OCI-LY1 (cell line): ENCODE measurements around the gene AP2A2.

Experiments used
- H2AFZ ChIP-seq: fragments of 200-600 bp; sonication (generic), shearing (Covaris generic); 2 replicates; pipeline ENCODE4 v1.6.0; 2014; ENCODE audit warnings: antibody characterized with exemption, mild to moderate bottlenecking, low read length
- H3F3A ChIP-seq: fragments of 200-600 bp; sonication (generic), shearing (Covaris generic); 2 replicates; pipeline ENCODE4 v1.6.0; 2014; ENCODE audit warnings: mild to moderate bottlenecking, antibody characterized with exemption, low read length, moderate library complexity; ENCODE audit not compliant: insufficient read depth
- H3K27ac ChIP-seq: fragments of 200-600 bp; sonication (generic); 2 replicates; pipeline ENCODE4 v1.5.1; 2014; ENCODE audit warnings: low read length, mixed run types, mild to moderate bottlenecking, low read depth; ENCODE audit not compliant: poor library complexity, severe bottlenecking
- H3K27me3 ChIP-seq: fragments of 200-600 bp; sonication (generic); 2 replicates; pipeline ENCODE4 v1.6.0; 2014; ENCODE audit warnings: antibody characterized with exemption, mild to moderate bottlenecking, low read length, moderate library complexity; ENCODE audit not compliant: insufficient read depth
- H3K36me3 ChIP-seq: fragments of 200-600 bp; sonication (generic); 2 replicates; pipeline ENCODE4 v1.6.1; 2014; ENCODE audit warnings: mild to moderate bottlenecking, antibody characterized with exemption, low read length, moderate library complexity, mixed read lengths; ENCODE audit not compliant: insufficient read depth
- H3K4me1 ChIP-seq: fragments of 200-600 bp; sonication (generic); 2 replicates; pipeline ENCODE4 v1.5.1; 2014; ENCODE audit warnings: mild to moderate bottlenecking, low read length, moderate library complexity; ENCODE audit not compliant: insufficient read depth, severe bottlenecking
- H3K4me2 ChIP-seq: fragments of 200-600 bp; sonication (generic), shearing (Covaris generic); 2 replicates; pipeline ENCODE4 v1.6.1; 2014; ENCODE audit warnings: low read length
- H3K4me3 ChIP-seq: fragments of 200-600 bp; sonication (generic); 2 replicates; pipeline ENCODE4 v1.5.1; 2014; ENCODE audit warnings: low read length, low read depth, mild to moderate bottlenecking, mixed read lengths; ENCODE audit not compliant: poor library complexity, severe bottlenecking
- H3K79me2 ChIP-seq: fragments of 200-600 bp; shearing (Covaris generic); 2 replicates; pipeline ENCODE4 v1.6.1; 2016; ENCODE audit warnings: mixed run types, low read length, mixed read lengths; ENCODE audit not compliant: insufficient read depth
- H3K9ac ChIP-seq: fragments of 200-600 bp; sonication (generic), shearing (Covaris generic); 2 replicates; pipeline ENCODE4 v1.6.1; 2014; ENCODE audit warnings: mild to moderate bottlenecking, low read length, mixed read lengths
- H3K9me2 ChIP-seq: fragments of 200-600 bp; sonication (generic), shearing (Covaris generic); 2 replicates; pipeline ENCODE4 v1.6.1; 2014; ENCODE audit warnings: low read depth, mild to moderate bottlenecking, low read length, mixed read lengths
- H3K9me3 ChIP-seq: fragments of 200-600 bp; shearing (Covaris generic); 2 replicates; pipeline ENCODE4 v1.6.1; 2014; ENCODE audit warnings: low read length, mixed read lengths
- H4K20me1 ChIP-seq: fragments of 200-600 bp; sonication (generic), shearing (Covaris generic); 2 replicates; pipeline ENCODE4 v1.6.0; 2016; ENCODE audit warnings: mild to moderate bottlenecking, low read length; ENCODE audit not compliant: insufficient read depth
- CTCF ChIP-seq: fragments of 200-600 bp; sonication (generic), shearing (Covaris generic); IDR thresholded peaks from 2 replicates; pipeline ENCODE4 v1.5.1; 2017; ENCODE audit warnings: mild to moderate bottlenecking, antibody characterized with exemption, low read length, moderate library complexity, mixed read lengths
- EZH2 ChIP-seq: fragments of 200-600 bp; sonication (generic), shearing (Covaris generic); IDR thresholded peaks from 2 replicates; pipeline ENCODE4 v1.8.0; 2017; ENCODE audit warnings: borderline replicate concordance, mixed run types, mild to moderate bottlenecking, antibody characterized with exemption, low read length, moderate library complexity, mixed read lengths

AP2A2 gene

GRCh38 chr11:995752-996420 is 70.2 kb downstream of the AP2A2 start:
- TF ChIP-seq EZH2 (no peak), CTCF (no peak)
- H3K4me1 ChIP-seq, result no peaks in the 10 kb centered on the region
- H4K20me1 ChIP-seq, result no peaks in the 10 kb centered on the region
- no peaks in the 10 kb centered on the region for H3F3A ChIP-seq
- peaks cover 40% of the 10 kb centered on the region for H3K36me3 ChIP-seq
- no peak overlapping the region for H3K4me3 ChIP-seq
- no peaks in the 10 kb centered on the region for H3K9me2 ChIP-seq
- H3K27ac ChIP-seq, result no peak overlapping the region
- no peak overlapping the region for H2AFZ ChIP-seq
- H3K9me3 ChIP-seq, result no peaks in the 10 kb centered on the region
- no peak overlapping the region for H3K4me2 ChIP-seq
- H3K27me3 ChIP-seq, result no peaks in the 10 kb centered on the region
- H3K79me2 ChIP-seq, result no peaks in the 10 kb centered on the region
- no peak overlapping the region for H3K9ac ChIP-seq

DNA sequence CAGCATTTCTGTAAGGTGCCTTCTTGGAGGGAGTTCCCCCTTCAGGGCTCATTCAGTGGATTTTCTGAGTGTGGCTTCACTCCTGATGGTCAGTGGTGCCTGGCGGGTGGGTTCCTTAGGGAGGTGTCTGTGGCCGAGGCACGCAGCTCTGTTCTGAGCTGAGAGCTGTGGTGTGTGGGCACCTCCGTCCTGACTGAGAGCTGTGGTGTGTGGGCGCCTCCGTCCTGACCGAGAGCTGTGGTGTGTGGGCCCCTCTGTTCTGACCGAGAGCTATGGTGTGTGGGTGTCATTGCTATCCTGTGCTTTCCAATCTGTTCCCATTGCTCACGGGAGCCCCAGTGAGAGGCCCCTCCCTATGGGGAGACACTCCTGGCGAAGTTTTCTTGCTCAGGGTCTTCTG is 71.0 kb downstream of the AP2A2 start:
- Histone ChIP-seq H4K20me1 (no peaks in the 10 kb centered on the region), H3K27ac (no peak overlapping the region), H3K4me3 (no peak overlapping the region), H3K79me2 (no peaks in the 10 kb centered on the region), H3K9me2 (no peaks in the 10 kb centered on the region), H3F3A (no peaks in the 10 kb centered on the region), H3K4me2 (no peak overlapping the region), H3K36me3 (peaks cover 40% of the 10 kb centered on the region), H3K4me1 (no peaks in the 10 kb centered on the region), H3K9me3 (no peaks in the 10 kb centered on the region), H3K27me3 (no peaks in the 10 kb centered on the region), H3K9ac (no peak overlapping the region), H2AFZ (no peak overlapping the region)
- TF ChIP-seq EZH2 (no peak), CTCF (no peak)

- H3K9me3 ChIP-seq, result no peaks in the 10 kb centered on the region
- no peak overlapping the region for H3K4me3 ChIP-seq
- no peaks in the 10 kb centered on the region for H4K20me1 ChIP-seq
- no peaks in the 10 kb centered on the region for H3F3A ChIP-seq
- no peak overlapping the region for H2AFZ ChIP-seq
- no peaks in the 10 kb centered on the region for H3K4me1 ChIP-seq
- no peak overlapping the region for H3K4me2 ChIP-seq
- H3K79me2 ChIP-seq, result no peaks in the 10 kb centered on the region
- no peak for TF ChIP-seq EZH2
- no peak for TF ChIP-seq CTCF
- peaks cover 41% of the 10 kb centered on the region for H3K36me3 ChIP-seq
- no peaks in the 10 kb centered on the region for H3K9me2 ChIP-seq
- no peak overlapping the region for H3K27ac ChIP-seq
- no peak overlapping the region for H3K9ac ChIP-seq
- H3K27me3 ChIP-seq, result no peaks in the 10 kb centered on the region
Measured at GRCh38 chr11:997907-998306, 72.2 kb downstream of the AP2A2 start.
